M059J (cell line): Measurements from ENCODE around the gene SF3B3. TPM values are rescaled to one million over a fixed set of nuclear protein-coding genes. Genes with fewer than 3 reads are reported as not detected.
A peak's percentile ranks its signal among the peaks of the same experiment; 100 is the strongest.

Experiments
- DNase-seq: peaks from one replicate; pipeline ENCODE4 v3.0.0-alpha.2; 2012; ENCODE audit warnings: low read depth
- total RNA-seq: library from RNA; depleted of rRNA; stranded (reverse); fragments of >200 nt; shearing (Covaris generic); gene quantifications from 2 replicates; pipeline ENCODE4 v1.2.3, GENCODE V29; 2014

The SF3B3 gene
- total RNA-seq, 1 experiment from 2014 or later, result 270 TPM

- DNase-seq, result no peak
These were observed 66.4 kb downstream of the SF3B3 start for GRCh38 chr16:70589998-70590471.

- DNase-seq, result no peak
These were observed 67.3 kb downstream of the SF3B3 start for GRCh38 chr16:70590722-70591415.

- DNase-seq, result no peak
These were observed 68.0 kb downstream of the SF3B3 start for GRCh38 chr16:70591615-70592014.

GRCh38 chr16:70592106-70592571, 68.5 kb downstream of the SF3B3 start:
- no peak for DNase-seq

- no peak for DNase-seq
These were observed 69.9 kb downstream of the SF3B3 start for GRCh38 chr16:70593544-70593943.

GRCh38 chr16:70594569-70594968, 71.0 kb downstream of the SF3B3 start:
- DNase-seq, result peak; percentile 72

- DNase-seq, result no peak
These were observed 73.7 kb downstream of the SF3B3 start for GRCh38 chr16:70597135-70597835.

GRCh38 chr16:70598937-70599503, 75.4 kb downstream of the SF3B3 start:
- no peak for DNase-seq

- DNase-seq, result no peak
These were observed 77.1 kb downstream of the SF3B3 start for GRCh38 chr16:70600730-70601129.

- peak; percentile 23 for DNase-seq
These were observed 78.3 kb downstream of the SF3B3 start for GRCh38 chr16:70601576-70602575.

GRCh38 chr16:70602831-70603230, 79.2 kb downstream of the SF3B3 start:
- DNase-seq, result no peak

GRCh38 chr16:70604407-70605282, 81.0 kb downstream of the SF3B3 start:
- DNase-seq, result no peak

- no peak for DNase-seq
These were observed 81.7 kb downstream of the SF3B3 start for GRCh38 chr16:70605283-70605657.

GRCh38 chr16:70608521-70608920, 84.9 kb downstream of the SF3B3 start:
- DNase-seq, result no peak

GRCh38 chr16:70610273-70611223, 86.9 kb downstream of the SF3B3 start:
- no peak for DNase-seq

GRCh38 chr16:70611224-70611598, 87.6 kb downstream of the SF3B3 start:
- no peak for DNase-seq

- no peak for DNase-seq
These were observed 88.2 kb downstream of the SF3B3 start for GRCh38 chr16:70611785-70612303.

- DNase-seq, result no peak
These were observed 89.3 kb downstream of the SF3B3 start for GRCh38 chr16:70612931-70613330.
